GM18520 (cell line): ENCODE measurements around the gene IPPK.

ENCODE experiments used
- ATAC-seq: cut with Tn5 transposase; IDR thresholded peaks from one replicate; pipeline ENCODE4 v1.9.1; 2021; ENCODE audit not compliant: unreplicated experiment

Gene IPPK

GRCh38 chr9:92658176-92658575, 11.8 kb downstream of the IPPK start:
- no peak for ATAC-seq

- no peak for ATAC-seq
These were observed 12.4 kb downstream of the IPPK start for GRCh38 chr9:92657296-92658094.

GRCh38 chr9:92656537-92656925, 13.4 kb downstream of the IPPK start:
- ATAC-seq, result no peak

GRCh38 chr9:92655896-92656536, 13.9 kb downstream of the IPPK start:
- no peak for ATAC-seq

- no peak for ATAC-seq
These were observed 14.6 kb downstream of the IPPK start for GRCh38 chr9:92655366-92655765.

- no peak for ATAC-seq
These were observed 15.2 kb downstream of the IPPK start for GRCh38 chr9:92654481-92655301.

GRCh38 chr9:92652461-92652860, 17.5 kb downstream of the IPPK start:
- ATAC-seq, result no peak

GRCh38 chr9:92650839-92651621, 18.9 kb downstream of the IPPK start:
- ATAC-seq, result no peak

- no peak for ATAC-seq
These were observed 19.6 kb downstream of the IPPK start for GRCh38 chr9:92650296-92650695.

GRCh38 chr9:92649007-92649406, 20.9 kb downstream of the IPPK start:
- no peak for ATAC-seq

GRCh38 chr9:92648474-92648971, 21.4 kb downstream of the IPPK start:
- ATAC-seq, result no peak

GRCh38 chr9:92647671-92648473, 22.1 kb downstream of the IPPK start:
- no peak for ATAC-seq

- ATAC-seq, result no peak
These were observed 24.9 kb downstream of the IPPK start for GRCh38 chr9:92645041-92645440.

GRCh38 chr9:92644278-92644677, 25.7 kb downstream of the IPPK start:
- ATAC-seq, result no peak

GRCh38 chr9:92642564-92642963, 27.4 kb downstream of the IPPK start:
- ATAC-seq, result no peak

GRCh38 chr9:92642041-92642451, 27.9 kb downstream of the IPPK start:
- ATAC-seq, result no peak

GRCh38 chr9:92641092-92641809, 28.7 kb downstream of the IPPK start:
- ATAC-seq, result no peak

GRCh38 chr9:92640398-92641091, 29.4 kb downstream of the IPPK start:
- no peak for ATAC-seq

GRCh38 chr9:92639791-92640271, 30.1 kb downstream of the IPPK start:
- ATAC-seq, result no peak
